PC-3 (cell line): ENCODE results near the gene TIGD1. TPM values are rescaled to one million over a fixed set of nuclear protein-coding genes. Genes with fewer than 3 reads are reported as not detected.

ENCODE experiments used
- ATAC-seq: fragments of 200-7000 bp; cut with Tn5 transposase; 2 replicates; pipeline ENCODE4 v1.9.1; 2020; ENCODE audit warnings: mild to moderate bottlenecking, moderate library complexity
- BruUV-seq: library from RNA; stranded (reverse); fragments of 400-500 nt; replicated peaks from 2 replicates; lab custom pipeline; 2021; lab: Mats Ljungman, UMichigan
- CTCF ChIA-PET: fragments of 300-600 bp; sonication (Branson Sonifier 250); formaldehyde crosslinking; loops from one replicate; lab custom pipeline; 2022; ENCODE audit warnings: antibody characterized with exemption; lab: Charles Lee
- POLR2A ChIA-PET: fragments of 300-600 bp; sonication (Branson Sonifier 250); formaldehyde crosslinking; loops from one replicate; lab custom pipeline; 2022; ENCODE audit warnings: antibody characterized with exemption; ENCODE audit not compliant: unreplicated experiment; lab: Charles Lee
- DNase-seq: peaks from one replicate; pipeline ENCODE4 v3.0.0-alpha.2; 2015
- H2AFZ ChIP-seq: fragments of 300-600 bp; sonication (generic); 2 replicates; pipeline ENCODE4 v1.6.0; 2016; ENCODE audit warnings: antibody characterized with exemption, low read length
- H3F3A ChIP-seq: fragments of 300-600 bp; sonication (generic); one replicate; pipeline ENCODE4 v1.6.0; 2017; ENCODE audit warnings: antibody characterized with exemption, low read length, control low read depth, mild to moderate bottlenecking; ENCODE audit not compliant: unreplicated experiment
- H3K27ac ChIP-seq: fragments of 300-600 bp; sonication (generic); 2 replicates; pipeline ENCODE4 v1.5.1; 2016; ENCODE audit warnings: mild to moderate bottlenecking, low read length
- H3K27me3 ChIP-seq: fragments of 300-600 bp; sonication (generic); 2 replicates; pipeline ENCODE4 v1.6.1; 2016; ENCODE audit warnings: low read length, mixed read lengths
- H3K36me3 ChIP-seq: fragments of 300-600 bp; sonication (generic); 2 replicates; pipeline ENCODE4 v1.6.1; 2016; ENCODE audit warnings: low read depth, mixed run types, low read length, mixed read lengths
- H3K4me1 ChIP-seq: fragments of 300-600 bp; sonication (generic); 2 replicates; pipeline ENCODE4 v1.5.1; 2016; ENCODE audit warnings: low read length; ENCODE audit not compliant: insufficient read depth
- H3K4me2 ChIP-seq: fragments of 300-600 bp; sonication (generic); 2 replicates; pipeline ENCODE4 v1.6.0; 2016; ENCODE audit warnings: low read length
- H3K4me3 ChIP-seq: fragments of 300-600 bp; sonication (generic); 2 replicates; pipeline ENCODE4 v1.5.1; 2016; ENCODE audit warnings: mild to moderate bottlenecking, low read length, mixed read lengths
- H3K79me2 ChIP-seq: fragments of 300-600 bp; sonication (generic); 2 replicates; pipeline ENCODE4 v1.6.1; 2017; ENCODE audit warnings: low read length, mixed read lengths
- H3K9ac ChIP-seq: fragments of 300-600 bp; sonication (generic); 2 replicates; pipeline ENCODE4 v1.6.0; 2016; ENCODE audit warnings: mild to moderate bottlenecking, low read length
- H3K9me2 ChIP-seq: fragments of 300-600 bp; sonication (generic); replicated peaks from 2 replicates; pipeline ENCODE4 v1.6.1; 2016; ENCODE audit warnings: mixed run types, low read length, mixed read lengths
- H3K9me3 ChIP-seq: fragments of 300-600 bp; sonication (generic); 2 replicates; pipeline ENCODE4 v1.6.1; 2016; ENCODE audit warnings: low read length, mixed read lengths
- H4K20me1 ChIP-seq: fragments of 300-600 bp; sonication (generic); 2 replicates; pipeline ENCODE4 v1.6.1; 2016; ENCODE audit warnings: low read length, mixed read lengths
- EZH2 ChIP-seq: fragments of 300-600 bp; sonication (generic); IDR thresholded peaks from one replicate; pipeline ENCODE4 v1.6.1; 2017; ENCODE audit warnings: antibody characterized with exemption, mild to moderate bottlenecking, low read length; ENCODE audit not compliant: unreplicated experiment
- EZH2phosphoT487 ChIP-seq: fragments of 300-600 bp; sonication (generic); IDR thresholded peaks from 2 replicates; pipeline ENCODE4 v1.6.1; 2018; ENCODE audit warnings: mild to moderate bottlenecking, antibody characterized with exemption, low read length, borderline replicate concordance
- intact Hi-C: fragments of 100-400 bp; cut with micrococcal nuclease; formaldehyde crosslinking; loops from 2 replicates; pipeline ENCODE4 v1.9.0; 2023
- total RNA-seq: library from RNA; depleted of rRNA; stranded (reverse); fragments of >200 nt; gene quantifications from 2 replicates; pipeline ENCODE4 v1.2.3, GENCODE V29; 2014
- TF ChIP-seq, protein P1 (sequence below): fragments of 300-600 bp; sonication (generic); conservative IDR thresholded peaks from 2 replicates; pipeline ENCODE4 v1.5.1; 2017; ENCODE audit warnings: antibody characterized with exemption, low read depth, mild to moderate bottlenecking, low read length

Gene TIGD1
- total RNA-seq, 1 experiment from 2014 or later: 6.3 TPM

GRCh38 chr2:232532419-232532818 lies 17.9 kb downstream of the TIGD1 start:
- H3K79me2 ChIP-seq: no peaks in the 10 kb centered on the region

GRCh38 chr2:232530626-232531260 lies 19.6 kb downstream of the TIGD1 start:
- H3K9me3 ChIP-seq: no peaks in the 10 kb centered on the region
- no peaks in the 10 kb centered on the region for H3K27me3 ChIP-seq
- ChIA-PET CTCF (no interaction called here), POLR2A (no interaction called here)
- no peaks in the 10 kb centered on the region for H3K79me2 ChIP-seq
- ATAC-seq (no peak), DNase-seq (no peak)
- H3K36me3 ChIP-seq: no peaks in the 10 kb centered on the region
- H2AFZ ChIP-seq: no peak overlapping the region
- no peaks in the 10 kb centered on the region for H3K9me2 ChIP-seq
- H3K4me1 ChIP-seq: no peaks in the 10 kb centered on the region
- H3K9ac ChIP-seq: no peak overlapping the region
- BruUV-seq: no TSS peak
- no peak overlapping the region for H3K4me3 ChIP-seq
- no peak overlapping the region for H3K4me2 ChIP-seq
- no peak for TF ChIP-seq EZH2phosphoT487
- no peak for TF ChIP-seq EZH2
- TF ChIP-seq, protein P1, sequence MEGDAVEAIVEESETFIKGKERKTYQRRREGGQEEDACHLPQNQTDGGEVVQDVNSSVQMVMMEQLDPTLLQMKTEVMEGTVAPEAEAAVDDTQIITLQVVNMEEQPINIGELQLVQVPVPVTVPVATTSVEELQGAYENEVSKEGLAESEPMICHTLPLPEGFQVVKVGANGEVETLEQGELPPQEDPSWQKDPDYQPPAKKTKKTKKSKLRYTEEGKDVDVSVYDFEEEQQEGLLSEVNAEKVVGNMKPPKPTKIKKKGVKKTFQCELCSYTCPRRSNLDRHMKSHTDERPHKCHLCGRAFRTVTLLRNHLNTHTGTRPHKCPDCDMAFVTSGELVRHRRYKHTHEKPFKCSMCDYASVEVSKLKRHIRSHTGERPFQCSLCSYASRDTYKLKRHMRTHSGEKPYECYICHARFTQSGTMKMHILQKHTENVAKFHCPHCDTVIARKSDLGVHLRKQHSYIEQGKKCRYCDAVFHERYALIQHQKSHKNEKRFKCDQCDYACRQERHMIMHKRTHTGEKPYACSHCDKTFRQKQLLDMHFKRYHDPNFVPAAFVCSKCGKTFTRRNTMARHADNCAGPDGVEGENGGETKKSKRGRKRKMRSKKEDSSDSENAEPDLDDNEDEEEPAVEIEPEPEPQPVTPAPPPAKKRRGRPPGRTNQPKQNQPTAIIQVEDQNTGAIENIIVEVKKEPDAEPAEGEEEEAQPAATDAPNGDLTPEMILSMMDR: no peak
- H3F3A ChIP-seq: no peaks in the 10 kb centered on the region
- H3K27ac ChIP-seq: no peak overlapping the region
- no peaks in the 10 kb centered on the region for H4K20me1 ChIP-seq
- intact Hi-C loops: no loop called here

More at GRCh38 chr2:232532419-232532818, 17.9 kb downstream of the TIGD1 start:
- intact Hi-C loops: no loop called here
- ChIA-PET CTCF (no interaction called here), POLR2A (no interaction called here)
- no peaks in the 10 kb centered on the region for H3K9me2 ChIP-seq
- H3K27ac ChIP-seq: no peak overlapping the region
- H3K27me3 ChIP-seq: no peaks in the 10 kb centered on the region
- BruUV-seq: no TSS peak
- H3F3A ChIP-seq: no peaks in the 10 kb centered on the region
- H3K4me3 ChIP-seq: no peak overlapping the region
- H3K4me2 ChIP-seq: no peak overlapping the region
- H3K36me3 ChIP-seq: no peaks in the 10 kb centered on the region
- H3K9ac ChIP-seq: no peak overlapping the region
- no peak for TF ChIP-seq EZH2phosphoT487
- no peak for TF ChIP-seq EZH2
- TF ChIP-seq, protein P1: no peak
- no peaks in the 10 kb centered on the region for H4K20me1 ChIP-seq
- no peaks in the 10 kb centered on the region for H3K9me3 ChIP-seq
- no peak for DNase-seq
- H3K4me1 ChIP-seq: no peaks in the 10 kb centered on the region
- ATAC-seq: no peak
- no peak overlapping the region for H2AFZ ChIP-seq

DNA sequence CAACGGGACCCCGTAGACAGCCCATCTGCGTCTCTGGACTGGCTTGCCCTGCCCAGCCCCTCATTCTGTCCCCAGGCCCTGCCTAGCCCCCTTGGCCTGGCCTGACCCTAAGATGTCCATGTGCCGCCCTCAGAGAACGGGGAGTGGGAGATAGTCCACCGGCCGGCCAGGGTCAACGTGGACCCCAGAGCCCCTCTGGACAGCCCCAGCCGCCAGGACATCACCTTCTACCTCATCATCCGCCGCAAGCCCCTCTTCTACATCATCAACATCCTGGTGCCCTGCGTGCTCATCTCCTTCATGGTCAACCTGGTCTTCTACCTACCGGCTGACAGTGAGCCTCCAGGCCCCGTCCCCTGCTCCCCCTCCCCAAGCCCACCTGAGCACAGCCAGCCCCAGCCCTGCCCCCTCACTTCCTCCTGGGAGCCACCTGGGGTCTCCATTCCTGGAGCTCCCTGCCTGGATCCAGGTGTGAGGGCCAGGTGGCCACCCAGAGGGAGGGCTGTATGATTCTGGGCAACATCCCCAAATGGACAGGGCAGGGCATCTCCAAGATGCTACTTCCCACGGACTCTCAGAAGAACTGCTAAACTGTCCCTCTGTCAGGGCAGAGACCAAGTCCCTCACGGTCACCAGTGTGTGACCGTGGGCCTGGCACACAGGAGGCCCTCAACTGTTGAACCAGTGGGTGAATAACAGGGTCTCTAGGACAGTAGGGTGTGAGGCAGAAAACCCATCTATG lies 20.4 kb downstream of the TIGD1 start:
- DNase-seq (no peak), ATAC-seq (no peak)
- Histone ChIP-seq H3K4me2 (no peak overlapping the region), H3K27me3 (no peaks in the 10 kb centered on the region), H3K27ac (no peak overlapping the region), H3K9me3 (no peaks in the 10 kb centered on the region), H3K4me3 (no peak overlapping the region), H3K79me2 (no peaks in the 10 kb centered on the region), H3K4me1 (no peaks in the 10 kb centered on the region), H3F3A (no peaks in the 10 kb centered on the region), H2AFZ (no peak overlapping the region), H4K20me1 (no peaks in the 10 kb centered on the region), H3K9me2 (no peaks in the 10 kb centered on the region), H3K9ac (no peak overlapping the region), H3K36me3 (no peaks in the 10 kb centered on the region)
- POLR2A ChIA-PET: no interaction called here
- TF ChIP-seq EZH2 (no peak), EZH2phosphoT487 (no peak)
- TF ChIP-seq, protein P1: no peak
- CTCF ChIA-PET: no interaction called here
- intact Hi-C loops: no loop called here
- no TSS peak for BruUV-seq
